IPS-11a (cell line): ENCODE measurements around the gene PRKCA.

Source experiments
- H3K4me3 ChIP-seq: one replicate; pipeline ENCODE4 v1.5.1; 2013; ENCODE audit warnings: low read depth, low read length, control low read depth

Gene PRKCA

GRCh38 chr17:66671156-66671555, 368.7 kb downstream of the PRKCA start:
- no peak overlapping the region for H3K4me3 ChIP-seq

GRCh38 chr17:66673668-66674276, 371.4 kb downstream of the PRKCA start:
- no peak overlapping the region for H3K4me3 ChIP-seq

GRCh38 chr17:66675273-66675990, 373.0 kb downstream of the PRKCA start:
- H3K4me3 ChIP-seq = no peak overlapping the region

GRCh38 chr17:66675991-66676371, 373.6 kb downstream of the PRKCA start:
- H3K4me3 ChIP-seq = no peak overlapping the region

- H3K4me3 ChIP-seq = no peak overlapping the region
Observed at GRCh38 chr17:66676421-66676820, 374.0 kb downstream of the PRKCA start.

- no peak overlapping the region for H3K4me3 ChIP-seq
Observed at GRCh38 chr17:66677201-66677981, 375.0 kb downstream of the PRKCA start.

- no peak overlapping the region for H3K4me3 ChIP-seq
Observed at GRCh38 chr17:66678061-66678460, 375.6 kb downstream of the PRKCA start.

GRCh38 chr17:66678827-66679226, 376.4 kb downstream of the PRKCA start:
- no peak overlapping the region for H3K4me3 ChIP-seq

GRCh38 chr17:66679631-66680517, 377.5 kb downstream of the PRKCA start:
- H3K4me3 ChIP-seq = no peak overlapping the region

GRCh38 chr17:66682283-66682682, 379.9 kb downstream of the PRKCA start:
- H3K4me3 ChIP-seq = no peak overlapping the region

- H3K4me3 ChIP-seq = no peak overlapping the region
Observed at GRCh38 chr17:66684261-66684660, 381.8 kb downstream of the PRKCA start.

GRCh38 chr17:66684731-66685130, 382.3 kb downstream of the PRKCA start:
- no peak overlapping the region for H3K4me3 ChIP-seq

GRCh38 chr17:66686601-66687000, 384.2 kb downstream of the PRKCA start:
- H3K4me3 ChIP-seq = no peak overlapping the region

- no peak overlapping the region for H3K4me3 ChIP-seq
Observed at GRCh38 chr17:66687570-66688284, 385.3 kb downstream of the PRKCA start.

- no peak overlapping the region for H3K4me3 ChIP-seq
Observed at GRCh38 chr17:66689221-66689620, 386.8 kb downstream of the PRKCA start.

- H3K4me3 ChIP-seq = no peak overlapping the region
Observed at GRCh38 chr17:66690166-66690565, 387.8 kb downstream of the PRKCA start.

- H3K4me3 ChIP-seq = no peak overlapping the region
Observed at GRCh38 chr17:66691644-66692420, 389.4 kb downstream of the PRKCA start.

- H3K4me3 ChIP-seq = no peak overlapping the region
Observed at GRCh38 chr17:66692421-66692690, 389.9 kb downstream of the PRKCA start.

GRCh38 chr17:66695098-66695497, 392.7 kb downstream of the PRKCA start:
- no peak overlapping the region for H3K4me3 ChIP-seq

- H3K4me3 ChIP-seq = no peak overlapping the region
Observed at GRCh38 chr17:66698270-66698669, 395.9 kb downstream of the PRKCA start.
